HG03039 (cell line): ENCODE data around the gene HTRA2.

Experiments used
- ATAC-seq: cut with Tn5 transposase; IDR thresholded peaks from one replicate; pipeline ENCODE4 v1.9.1; 2021; ENCODE audit warnings: mild to moderate bottlenecking, moderate library complexity; ENCODE audit not compliant: unreplicated experiment

HTRA2 gene

DNA sequence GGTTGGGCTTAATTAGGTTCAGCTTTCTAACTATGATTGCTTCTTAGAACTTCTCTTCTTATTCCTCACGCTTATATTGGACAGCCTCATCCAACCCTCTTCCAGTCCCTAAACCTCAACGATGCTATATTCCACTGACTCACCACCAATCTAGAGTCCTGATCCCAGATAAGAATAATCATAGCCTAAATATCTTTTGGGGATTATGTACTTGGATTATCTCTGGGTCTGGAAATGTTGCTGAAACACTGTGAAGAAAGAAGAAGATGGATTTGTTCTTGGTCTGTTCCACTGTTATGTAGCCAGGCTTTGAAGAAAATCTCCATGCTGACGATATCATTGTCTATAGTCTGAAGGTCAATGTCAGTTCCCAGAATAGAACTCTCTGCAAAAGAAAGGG lies 51.7 kb downstream of the HTRA2 start:
- no peak for ATAC-seq

GRCh38 chr2:74582184-74582583 lies 52.5 kb downstream of the HTRA2 start:
- ATAC-seq, result no peak
